Natural killer cell (primary cell): ENCODE data around the gene ADGB. TPM values are rescaled to one million over a fixed set of nuclear protein-coding genes. Genes with fewer than 3 reads are reported as not detected.

Experiments used
- ATAC-seq, 3 donors: fragments of 150-1000 bp in 2 of 3; fragments of 200-7000 bp in 1 of 3; cut with Tn5 transposase; 1 replicate in 1 of 3; 2 replicates in 2 of 3; pipeline ENCODE4 v1.10.0; 2021; ENCODE audit warnings: mild to moderate bottlenecking in 2 of 3, moderate library complexity in 2 of 3
- DNase-seq, 2 donors: peaks; one replicate each; pipeline versions ENCODE4 v3.0.0 to v3.0.0-alpha.2; 2013 to 2021; ENCODE audit warnings: mixed read lengths in 1 of 2
- H3K27ac ChIP-seq: one replicate; pipeline ENCODE4 v1.5.1; 2013; ENCODE audit warnings: mild to moderate bottlenecking, low read length
- H3K27me3 ChIP-seq: one replicate; pipeline ENCODE4 v1.6.1; 2013; ENCODE audit warnings: low read length; ENCODE audit not compliant: control insufficient read depth, insufficient read depth
- H3K36me3 ChIP-seq: one replicate; pipeline ENCODE4 v1.6.1; 2013; ENCODE audit warnings: low read length; ENCODE audit not compliant: control insufficient read depth, insufficient read depth
- H3K4me1 ChIP-seq: one replicate; pipeline ENCODE4 v1.6.1; 2013; ENCODE audit warnings: low read length; ENCODE audit not compliant: control insufficient read depth, insufficient read depth
- H3K4me3 ChIP-seq: one replicate; pipeline ENCODE4 v1.5.1; 2013; ENCODE audit warnings: low read length
- H3K9me3 ChIP-seq: one replicate; pipeline ENCODE4 v1.6.1; 2013; ENCODE audit warnings: low read length; ENCODE audit not compliant: control insufficient read depth, insufficient read depth
- H3K27ac Mint-ChIP-seq, 2 donors: one replicate each; pipeline ENCODE4 v1.8.0; 2022; ENCODE audit warnings: mild to moderate bottlenecking in 2 of 2, mixed read lengths in 2 of 2, moderate library complexity in 1 of 2
- H3K27me3 Mint-ChIP-seq, 2 donors: one replicate each; pipeline ENCODE4 v1.8.0; 2022; ENCODE audit warnings: low read depth in 2 of 2, mixed read lengths in 2 of 2
- H3K36me3 Mint-ChIP-seq: one replicate; pipeline ENCODE4 v1.8.0; 2022; ENCODE audit warnings: mixed read lengths
- H3K4me1 Mint-ChIP-seq, 2 donors: one replicate each; pipeline ENCODE4 v1.8.0; 2022; ENCODE audit warnings: mixed read lengths in 2 of 2
- H3K4me3 Mint-ChIP-seq: one replicate; pipeline ENCODE4 v1.8.0; 2022; ENCODE audit warnings: mild to moderate bottlenecking, moderate library complexity, mixed read lengths
- H3K9me3 Mint-ChIP-seq, 2 donors: one replicate each; pipeline ENCODE4 v1.8.0; 2022; ENCODE audit warnings: mixed read lengths in 2 of 2
- CTCF ChIP-seq: fragments of 200-600 bp; IDR thresholded peaks from one replicate; pipeline ENCODE4 v1.8.0; 2022; ENCODE audit warnings: antibody characterized with exemption
- WGBS: methylation state at CpG from one replicate; pipeline ENCODE4 v1.1.7; 2013; ENCODE audit warnings: missing lambda C conversion rate; ENCODE audit not compliant: insufficient coverage; 5-methylcytosine and 5-hydroxymethylcytosine counted together
- intact Hi-C: fragments of 100-400 bp; cut with micrococcal nuclease; formaldehyde crosslinking; loops from one replicate; pipeline ENCODE4 v1.14.2; 2022
- total RNA-seq, 4 donors: library from RNA; stranded (reverse); fragments of 120-200 nt in 1 of 4; gene quantifications; one replicate each; pipeline versions ENCODE4 v1.2.3 to v1.2.4, GENCODE V29; 2013 to 2022

Gene ADGB
- total RNA-seq, 3 donors from 2014 or later (not counting 1 experiment from before 2014, with no cell fraction given) = not detected

GRCh38 chr6:146709036-146709622 lies 110.4 kb downstream of the ADGB start:
- no peaks in the 10 kb centered on the region for H3K9me3 ChIP-seq
- H3K4me1 ChIP-seq = no peaks in the 10 kb centered on the region
- no peaks in the 10 kb centered on the region for H3K36me3 Mint-ChIP-seq
- H3K4me3 ChIP-seq = no peak overlapping the region
- DNase-seq (no peak), ATAC-seq (no peak)
- no peaks in the 10 kb centered on the region for H3K4me1 Mint-ChIP-seq
- H3K27ac Mint-ChIP-seq = no peak overlapping the region
- TF ChIP-seq CTCF = no peak
- no peak overlapping the region for H3K27ac ChIP-seq
- H3K27me3 Mint-ChIP-seq = no peaks in the 10 kb centered on the region
- intact Hi-C loops = loop anchor here (10.0 kb wide), 1 partner anchor 784 kb away; no protein-coding TSS in a partner anchor
- no peak overlapping the region for H3K4me3 Mint-ChIP-seq
- no peaks in the 10 kb centered on the region for H3K27me3 ChIP-seq
- WGBS = 66% methylated on average over 2 of the region's 2 CpGs
- H3K9me3 Mint-ChIP-seq = peaks cover 11 to 13% of the 10 kb centered on the region in 2 donors
- H3K36me3 ChIP-seq = no peaks in the 10 kb centered on the region

- 70% methylated on average over 4 of the region's 4 CpGs for WGBS
- ATAC-seq = no peak
Measured at GRCh38 chr6:146719387-146719786, 120.6 kb downstream of the ADGB start.

GRCh38 chr6:146739696-146740095 lies 140.9 kb downstream of the ADGB start:
- no peaks in the 10 kb centered on the region for H3K9me3 ChIP-seq
- Mint-ChIP-seq H3K4me3 (no peak overlapping the region), H3K36me3 (no peaks in the 10 kb centered on the region), H3K4me1 (no peaks in the 10 kb centered on the region), H3K27me3 (no peaks in the 10 kb centered on the region), H3K27ac (no peak overlapping the region), H3K9me3 (peaks cover 0 to 7% of the 10 kb centered on the region in 2 donors)
- H3K27me3 ChIP-seq = no peaks in the 10 kb centered on the region
- no peak for ATAC-seq
- no peak overlapping the region for H3K4me3 ChIP-seq
- H3K4me1 ChIP-seq = no peaks in the 10 kb centered on the region
- H3K36me3 ChIP-seq = no peaks in the 10 kb centered on the region
- TF ChIP-seq CTCF = no peak
- intact Hi-C loops = no loop called here
- WGBS = 74% methylated on average over 3 of the region's 3 CpGs
- H3K27ac ChIP-seq = no peak overlapping the region
- no peak for DNase-seq

More at GRCh38 chr6:146719387-146719786, 120.6 kb downstream of the ADGB start:
- no peak overlapping the region for H3K4me3 ChIP-seq
- TF ChIP-seq CTCF = no peak
- H3K36me3 Mint-ChIP-seq = no peaks in the 10 kb centered on the region
- no peaks in the 10 kb centered on the region for H3K27me3 Mint-ChIP-seq
- no peaks in the 10 kb centered on the region for H3K4me1 Mint-ChIP-seq
- no peak overlapping the region for H3K4me3 Mint-ChIP-seq
- intact Hi-C loops = no loop called here
- H3K9me3 ChIP-seq = no peaks in the 10 kb centered on the region
- H3K27ac ChIP-seq = no peak overlapping the region
- no peak for DNase-seq
- H3K27ac Mint-ChIP-seq = no peak overlapping the region
- peaks cover 4 to 6% of the 10 kb centered on the region in 2 donors for H3K9me3 Mint-ChIP-seq
- H3K4me1 ChIP-seq = no peaks in the 10 kb centered on the region
- H3K36me3 ChIP-seq = no peaks in the 10 kb centered on the region
- H3K27me3 ChIP-seq = no peaks in the 10 kb centered on the region

- Histone ChIP-seq H3K27ac (no peak overlapping the region), H3K4me3 (no peak overlapping the region), H3K4me1 (no peaks in the 10 kb centered on the region), H3K9me3 (no peaks in the 10 kb centered on the region), H3K27me3 (no peaks in the 10 kb centered on the region), H3K36me3 (no peaks in the 10 kb centered on the region)
- no peaks in the 10 kb centered on the region for H3K36me3 Mint-ChIP-seq
- H3K27me3 Mint-ChIP-seq = no peaks in the 10 kb centered on the region
- H3K4me1 Mint-ChIP-seq = no peaks in the 10 kb centered on the region
- H3K4me3 Mint-ChIP-seq = no peak overlapping the region
- intact Hi-C loops = no loop called here
- no peak overlapping the region for H3K27ac Mint-ChIP-seq
- no peak for TF ChIP-seq CTCF
- no peak for DNase-seq
- H3K9me3 Mint-ChIP-seq = peaks cover 0 to 13% of the 10 kb centered on the region in 2 donors
- ATAC-seq = no peak
Measured at GRCh38 chr6:146741609-146742008, 142.8 kb downstream of the ADGB start.
